GM12864 (cell line): ENCODE data around the gene POLR2E.

ENCODE experiments used
- DNase-seq: peaks from one replicate; pipeline ENCODE4 v3.0.0-alpha.2; 2011; ENCODE audit warnings: low read depth
- H3K4me3 ChIP-seq: 2 replicates; pipeline ENCODE4 v1.5.1; 2011; ENCODE audit warnings: mild to moderate bottlenecking, low read depth, low read length, control low read depth
- CTCF ChIP-seq: IDR thresholded peaks from 2 replicates; pipeline ENCODE4 v1.5.1; 2011; ENCODE audit warnings: low read depth, mild to moderate bottlenecking, moderate library complexity, low read length, control low read depth, inconsistent platforms; ENCODE audit errors: missing control alignments

POLR2E gene

GRCh38 chr19:1069009-1069779, 26.0 kb downstream of the POLR2E start:
- TF ChIP-seq CTCF: no peak
- DNase-seq: no peak
- H3K4me3 ChIP-seq: peak overlapping the region; percentile 94

- TF ChIP-seq CTCF: no peak
- no peak for DNase-seq
- H3K4me3 ChIP-seq: peak overlapping the region; percentile 94
Measured at GRCh38 chr19:1068009-1069001, 26.9 kb downstream of the POLR2E start.

GRCh38 chr19:1067341-1067957, 27.7 kb downstream of the POLR2E start:
- no peak for DNase-seq
- TF ChIP-seq CTCF: no peak
- H3K4me3 ChIP-seq: peak overlapping the region; percentile 94

GRCh38 chr19:1066748-1067340, 28.3 kb downstream of the POLR2E start, which contains the start of gene ARHGAP45:
Gene ARHGAP45, plus strand, starts transcription at chr19:1067167. Its CDS starts 239 bp downstream, at chr19:1067406.
- H3K4me3 ChIP-seq: peak within 1 kb of the TSS; percentile 94
- DNase-seq: no peak
- TF ChIP-seq CTCF: no peak

GRCh38 chr19:1066251-1066747, 28.9 kb downstream of the POLR2E start:
- DNase-seq: no peak
- H3K4me3 ChIP-seq: peak overlapping the region; percentile 94
- no peak for TF ChIP-seq CTCF

GRCh38 chr19:1065606-1066109, 29.5 kb downstream of the POLR2E start:
- TF ChIP-seq CTCF: no peak
- no peak for DNase-seq
- no peak overlapping the region for H3K4me3 ChIP-seq
